22Rv1 (cell line): ENCODE data around the gene STK17B.

Experiments
- CTCF ChIP-seq: fragments of 450-650 bp; IDR thresholded peaks from 2 replicates; pipeline ENCODE4 v1.5.1; 2017; ENCODE audit warnings: mild to moderate bottlenecking
- ZFX ChIP-seq: fragments of 450-650 bp; IDR thresholded peaks from 2 replicates; pipeline ENCODE4 v1.6.1; 2017; ENCODE audit warnings: antibody characterized with exemption, borderline replicate concordance

- TF ChIP-seq CTCF = no peak
- TF ChIP-seq ZFX = no peak
Observed at GRCh38 chr2:196206804-196207203, 35.4 kb upstream of the STK17B start.
